Gastrocnemius medialis (tissue), 4 donors: ENCODE data around the gene ITIH1.

Source experiments
- POLR2A ChIP-seq, 2 donors: fragments of 450-650 bp; IDR thresholded peaks; one replicate each; pipeline ENCODE4 v1.6.1; 2017; ENCODE audit warnings: antibody characterized with exemption in 2 of 2, mild to moderate bottlenecking in 2 of 2, moderate library complexity in 2 of 2
- TF ChIP-seq, protein P1 (sequence below), 5 experiments: fragments of 450-650 bp in 3 of 5; fragments of 200-600 bp in 2 of 5; sonication (generic) in 2 of 5; IDR thresholded peaks in 4 of 5; conservative IDR thresholded peaks in 1 of 5; 1 replicate in 4 of 5; 2 replicates in 1 of 5; pipeline ENCODE4 v1.5.1; 2016 to 2019; ENCODE audit warnings: antibody characterized with exemption in 5 of 5, mild to moderate bottlenecking in 3 of 5, moderate library complexity in 3 of 5

- TF ChIP-seq, protein P1, sequence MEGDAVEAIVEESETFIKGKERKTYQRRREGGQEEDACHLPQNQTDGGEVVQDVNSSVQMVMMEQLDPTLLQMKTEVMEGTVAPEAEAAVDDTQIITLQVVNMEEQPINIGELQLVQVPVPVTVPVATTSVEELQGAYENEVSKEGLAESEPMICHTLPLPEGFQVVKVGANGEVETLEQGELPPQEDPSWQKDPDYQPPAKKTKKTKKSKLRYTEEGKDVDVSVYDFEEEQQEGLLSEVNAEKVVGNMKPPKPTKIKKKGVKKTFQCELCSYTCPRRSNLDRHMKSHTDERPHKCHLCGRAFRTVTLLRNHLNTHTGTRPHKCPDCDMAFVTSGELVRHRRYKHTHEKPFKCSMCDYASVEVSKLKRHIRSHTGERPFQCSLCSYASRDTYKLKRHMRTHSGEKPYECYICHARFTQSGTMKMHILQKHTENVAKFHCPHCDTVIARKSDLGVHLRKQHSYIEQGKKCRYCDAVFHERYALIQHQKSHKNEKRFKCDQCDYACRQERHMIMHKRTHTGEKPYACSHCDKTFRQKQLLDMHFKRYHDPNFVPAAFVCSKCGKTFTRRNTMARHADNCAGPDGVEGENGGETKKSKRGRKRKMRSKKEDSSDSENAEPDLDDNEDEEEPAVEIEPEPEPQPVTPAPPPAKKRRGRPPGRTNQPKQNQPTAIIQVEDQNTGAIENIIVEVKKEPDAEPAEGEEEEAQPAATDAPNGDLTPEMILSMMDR (IDR thresholded peaks at IDR 0.05 in 4 of 5, conservative IDR thresholded peaks at IDR 0.05 in 1 of 5): no peak
- TF ChIP-seq POLR2A (IDR thresholded peaks at IDR 0.05): no peak
Measured at GRCh38 chr3:52788890-52789745, 11.7 kb downstream of the ITIH1 start.
